ENCODE results near the gene TRAPPC2L. TPM values are rescaled to one million over a fixed set of nuclear protein-coding genes. Genes with fewer than 3 reads are reported as not detected.

TRAPPC2L gene
- total and polyA plus RNA-seq, 10 of the 15 experiments (the other 5 are each of a cell fraction or from before 2014, with no cell fraction given): 56.3 to 363 (median 118) TPM

DNA sequence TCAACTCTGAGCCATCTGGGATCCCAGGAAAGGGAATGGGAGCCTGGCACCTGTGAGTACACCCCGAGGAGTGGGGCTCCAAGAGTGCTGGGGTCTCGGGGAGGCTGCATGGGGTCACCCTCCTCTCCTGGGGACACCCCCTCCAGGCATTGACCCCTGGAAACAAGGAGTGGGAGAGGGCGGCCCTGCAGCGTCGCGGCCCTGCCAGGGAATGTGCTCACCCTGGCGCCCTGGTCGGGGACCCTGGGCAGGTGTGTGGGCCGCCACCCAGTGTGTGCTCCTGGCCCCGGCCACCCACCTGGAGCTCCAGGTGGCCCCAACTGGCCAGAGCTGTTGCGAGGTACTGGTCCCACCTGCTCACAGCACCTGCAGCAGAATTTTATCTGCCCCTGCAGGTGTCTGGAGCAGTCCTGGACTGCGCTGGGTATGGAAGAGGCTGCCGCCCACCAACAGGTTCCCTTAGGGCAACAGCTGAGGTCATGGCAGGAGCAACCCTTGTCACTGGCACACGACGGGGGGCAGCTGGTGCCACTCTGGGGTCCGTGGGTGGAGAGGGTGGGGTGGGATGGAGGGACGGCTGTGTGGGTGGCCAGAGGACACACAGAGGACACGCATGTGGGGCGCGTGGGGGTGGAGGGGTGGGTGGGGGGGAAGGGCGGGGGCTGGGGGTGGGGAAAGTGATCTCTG lies 14.9 kb downstream of the TRAPPC2L start (continued):
- TF ChIP-seq, protein P1, sequence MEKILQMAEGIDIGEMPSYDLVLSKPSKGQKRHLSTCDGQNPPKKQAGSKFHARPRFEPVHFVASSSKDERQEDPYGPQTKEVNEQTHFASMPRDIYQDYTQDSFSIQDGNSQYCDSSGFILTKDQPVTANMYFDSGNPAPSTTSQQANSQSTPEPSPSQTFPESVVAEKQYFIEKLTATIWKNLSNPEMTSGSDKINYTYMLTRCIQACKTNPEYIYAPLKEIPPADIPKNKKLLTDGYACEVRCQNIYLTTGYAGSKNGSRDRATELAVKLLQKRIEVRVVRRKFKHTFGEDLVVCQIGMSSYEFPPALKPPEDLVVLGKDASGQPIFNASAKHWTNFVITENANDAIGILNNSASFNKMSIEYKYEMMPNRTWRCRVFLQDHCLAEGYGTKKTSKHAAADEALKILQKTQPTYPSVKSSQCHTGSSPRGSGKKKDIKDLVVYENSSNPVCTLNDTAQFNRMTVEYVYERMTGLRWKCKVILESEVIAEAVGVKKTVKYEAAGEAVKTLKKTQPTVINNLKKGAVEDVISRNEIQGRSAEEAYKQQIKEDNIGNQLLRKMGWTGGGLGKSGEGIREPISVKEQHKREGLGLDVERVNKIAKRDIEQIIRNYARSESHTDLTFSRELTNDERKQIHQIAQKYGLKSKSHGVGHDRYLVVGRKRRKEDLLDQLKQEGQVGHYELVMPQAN (conservative IDR thresholded peaks at IDR 0.05): no peak
- TF ChIP-seq HCFC1 (IDR thresholded peaks at IDR 0.05; ENCODE audit: low read length) (no peak), MTA3 (IDR thresholded peaks at IDR 0.05; ENCODE audit: borderline replicate concordance, low read length) (no peak), YY1 (IDR thresholded peaks at IDR 0.05; ENCODE audit: low read depth, low read length) (no peak), HDGF (IDR thresholded peaks at IDR 0.05) (no peak)
- TF ChIP-seq, protein P2, sequence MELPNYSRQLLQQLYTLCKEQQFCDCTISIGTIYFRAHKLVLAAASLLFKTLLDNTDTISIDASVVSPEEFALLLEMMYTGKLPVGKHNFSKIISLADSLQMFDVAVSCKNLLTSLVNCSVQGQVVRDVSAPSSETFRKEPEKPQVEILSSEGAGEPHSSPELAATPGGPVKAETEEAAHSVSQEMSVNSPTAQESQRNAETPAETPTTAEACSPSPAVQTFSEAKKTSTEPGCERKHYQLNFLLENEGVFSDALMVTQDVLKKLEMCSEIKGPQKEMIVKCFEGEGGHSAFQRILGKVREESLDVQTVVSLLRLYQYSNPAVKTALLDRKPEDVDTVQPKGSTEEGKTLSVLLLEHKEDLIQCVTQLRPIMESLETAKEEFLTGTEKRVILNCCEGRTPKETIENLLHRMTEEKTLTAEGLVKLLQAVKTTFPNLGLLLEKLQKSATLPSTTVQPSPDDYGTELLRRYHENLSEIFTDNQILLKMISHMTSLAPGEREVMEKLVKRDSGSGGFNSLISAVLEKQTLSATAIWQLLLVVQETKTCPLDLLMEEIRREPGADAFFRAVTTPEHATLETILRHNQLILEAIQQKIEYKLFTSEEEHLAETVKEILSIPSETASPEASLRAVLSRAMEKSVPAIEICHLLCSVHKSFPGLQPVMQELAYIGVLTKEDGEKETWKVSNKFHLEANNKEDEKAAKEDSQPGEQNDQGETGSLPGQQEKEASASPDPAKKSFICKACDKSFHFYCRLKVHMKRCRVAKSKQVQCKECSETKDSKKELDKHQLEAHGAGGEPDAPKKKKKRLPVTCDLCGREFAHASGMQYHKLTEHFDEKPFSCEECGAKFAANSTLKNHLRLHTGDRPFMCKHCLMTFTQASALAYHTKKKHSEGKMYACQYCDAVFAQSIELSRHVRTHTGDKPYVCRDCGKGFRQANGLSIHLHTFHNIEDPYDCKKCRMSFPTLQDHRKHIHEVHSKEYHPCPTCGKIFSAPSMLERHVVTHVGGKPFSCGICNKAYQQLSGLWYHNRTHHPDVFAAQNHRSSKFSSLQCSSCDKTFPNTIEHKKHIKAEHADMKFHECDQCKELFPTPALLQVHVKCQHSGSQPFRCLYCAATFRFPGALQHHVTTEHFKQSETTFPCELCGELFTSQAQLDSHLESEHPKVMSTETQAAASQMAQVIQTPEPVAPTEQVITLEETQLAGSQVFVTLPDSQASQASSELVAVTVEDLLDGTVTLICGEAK (IDR thresholded peaks at IDR 0.05; ENCODE audit: borderline replicate concordance): no peak

Measured in GM12878 (cell line).